CD4-positive, CD25-positive, alpha-beta regulatory T cell (primary cell): ENCODE results near the gene MRLN. TPM values are rescaled to one million over a fixed set of nuclear protein-coding genes. Genes with fewer than 3 reads are reported as not detected.
"Not testable (repeated sequence)": the region's sequence is repeated elsewhere in the genome, so short reads cannot be mapped to it uniquely, and the experiment has no call there.

Experiments
- ATAC-seq, 2 donors: fragments of 150-1000 bp; cut with Tn5 transposase; one replicate each; pipeline ENCODE4 v1.10.0; 2021; ENCODE audit warnings: low read depth in 2 of 2, moderate number of reproducible peaks in 2 of 2, moderate library complexity in 1 of 2
- DNase-seq, 3 donors: peaks; one replicate each; pipeline versions ENCODE4 v3.0.0 to v3.0.0-alpha.2; 2012 to 2022; ENCODE audit warnings: mixed read lengths in 1 of 3
- H3K27ac ChIP-seq: one replicate; pipeline ENCODE4 v1.7.0; 2013; ENCODE audit warnings: mild to moderate bottlenecking, low read length; ENCODE audit not compliant: insufficient read depth, poor library complexity, severe bottlenecking
- H3K27me3 ChIP-seq: one replicate; pipeline ENCODE4 v1.7.0; 2013; ENCODE audit warnings: low read length; ENCODE audit not compliant: control insufficient read depth, insufficient read depth
- H3K36me3 ChIP-seq: one replicate; pipeline ENCODE4 v1.7.0; 2013; ENCODE audit warnings: mild to moderate bottlenecking, low read length, moderate library complexity; ENCODE audit not compliant: control insufficient read depth, insufficient read depth
- H3K4me1 ChIP-seq: 2 replicates; pipeline ENCODE4 v1.7.0; 2013; ENCODE audit warnings: mild to moderate bottlenecking, low read length; ENCODE audit not compliant: insufficient read depth, control insufficient read depth, poor library complexity, severe bottlenecking
- H3K4me3 ChIP-seq: one replicate; pipeline ENCODE4 v1.7.0; 2013; ENCODE audit warnings: low read depth, mild to moderate bottlenecking, low read length, moderate library complexity
- H3K9me3 ChIP-seq, 2 experiments: 1 replicate in 1 of 2; 2 replicates in 1 of 2; pipeline ENCODE4 v1.7.0; 2013; ENCODE audit warnings: low read length in 2 of 2, mild to moderate bottlenecking in 1 of 2, moderate library complexity in 1 of 2; ENCODE audit not compliant: control insufficient read depth in 2 of 2
- H3K27ac Mint-ChIP-seq, 3 donors: one replicate each; pipeline ENCODE4 v1.8.0; 2020 to 2022; ENCODE audit warnings: mild to moderate bottlenecking in 3 of 3, mixed read lengths in 3 of 3, moderate library complexity in 2 of 3
- H3K27me3 Mint-ChIP-seq: one replicate; pipeline ENCODE4 v1.8.0; 2022; ENCODE audit warnings: mild to moderate bottlenecking, mixed read lengths
- H3K36me3 Mint-ChIP-seq: one replicate; pipeline ENCODE4 v1.8.0; 2020; ENCODE audit warnings: mixed read lengths
- H3K4me1 Mint-ChIP-seq, 4 donors: one replicate each; pipeline ENCODE4 v1.8.0; 2020 to 2022; ENCODE audit warnings: mixed read lengths in 4 of 4, mild to moderate bottlenecking in 1 of 4
- H3K4me3 Mint-ChIP-seq, 4 donors: one replicate each; pipeline ENCODE4 v1.8.0; 2020 to 2022; ENCODE audit warnings: mild to moderate bottlenecking in 4 of 4, mixed read lengths in 4 of 4, moderate library complexity in 3 of 4
- H3K9me3 Mint-ChIP-seq, 7 donors: one replicate each; pipeline ENCODE4 v1.8.0; 2020 to 2022; ENCODE audit warnings: mixed read lengths in 7 of 7, mild to moderate bottlenecking in 3 of 7, moderate library complexity in 2 of 7
- polyA plus RNA-seq, 4 donors: library from polyadenylated mRNA; unstranded; fragments of 300-500 nt; fragmentation: Illumina TruSeq; gene quantifications; one replicate each; pipeline ENCODE4 v1.2.3, GENCODE V29; 2021
- total RNA-seq: library from RNA; stranded (reverse); gene quantifications from one replicate; pipeline ENCODE4 v1.2.3, GENCODE V29; 2022

The MRLN gene
- total and polyA plus RNA-seq, 5 donors from 2014 or later: not detected

DNA sequence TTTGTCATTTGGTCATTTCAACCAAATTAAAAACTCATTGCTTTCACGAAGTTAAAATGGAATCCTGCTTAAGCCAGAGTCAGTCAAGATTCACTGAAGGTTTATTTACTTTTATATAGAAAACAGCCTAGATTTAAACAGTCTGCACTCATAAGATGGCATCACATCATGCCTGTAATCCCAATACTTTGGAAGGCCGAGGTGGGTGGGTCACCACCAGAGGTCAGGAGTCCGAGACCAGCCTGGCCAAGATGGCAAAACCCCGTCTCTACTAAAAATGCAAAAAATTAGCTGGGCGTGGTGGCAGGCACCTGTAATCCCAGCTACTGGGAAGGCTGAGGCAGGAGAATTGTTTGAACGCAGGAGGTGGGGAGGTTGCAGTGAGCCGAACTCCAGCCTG lies 33.8 kb upstream of the MRLN start:
- H3K27me3 ChIP-seq, H3K27me3 Mint-ChIP-seq, H3K4me1 Mint-ChIP-seq, ATAC-seq, DNase-seq, H3K9me3 ChIP-seq, H3K9me3 Mint-ChIP-seq, H3K4me1 ChIP-seq, H3K36me3 Mint-ChIP-seq, H3K4me3 Mint-ChIP-seq, H3K4me3 ChIP-seq, H3K27ac Mint-ChIP-seq, H3K27ac ChIP-seq: not testable (repeated sequence)
- H3K36me3 ChIP-seq: peaks cover 15% of the 10 kb centered on the region

DNA sequence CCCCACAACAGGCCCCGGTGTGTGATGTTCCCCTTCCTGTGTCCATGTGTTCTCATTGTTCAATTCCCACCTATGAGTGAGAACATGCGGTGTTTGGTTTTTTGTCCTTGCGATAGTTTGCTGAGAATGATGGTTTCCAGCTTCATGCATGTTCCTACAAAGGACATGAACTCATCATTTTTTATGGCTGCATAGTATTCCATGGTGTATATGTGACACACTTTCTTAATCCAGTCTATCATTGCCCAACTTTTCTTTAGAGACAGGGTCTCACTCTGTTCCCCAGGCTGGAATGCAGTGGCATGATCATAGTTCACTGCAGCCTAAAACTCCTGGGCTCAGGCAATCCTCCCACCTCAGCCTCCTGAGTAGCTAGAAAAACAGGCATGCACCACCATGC lies 32.2 kb upstream of the MRLN start:
- DNase-seq, H3K36me3 Mint-ChIP-seq, H3K27me3 Mint-ChIP-seq, H3K4me3 ChIP-seq, ATAC-seq, H3K4me1 ChIP-seq, H3K9me3 ChIP-seq, H3K4me3 Mint-ChIP-seq, H3K36me3 ChIP-seq, H3K27ac ChIP-seq, H3K27ac Mint-ChIP-seq, H3K9me3 Mint-ChIP-seq, H3K27me3 ChIP-seq, H3K4me1 Mint-ChIP-seq: not testable (repeated sequence)

DNA sequence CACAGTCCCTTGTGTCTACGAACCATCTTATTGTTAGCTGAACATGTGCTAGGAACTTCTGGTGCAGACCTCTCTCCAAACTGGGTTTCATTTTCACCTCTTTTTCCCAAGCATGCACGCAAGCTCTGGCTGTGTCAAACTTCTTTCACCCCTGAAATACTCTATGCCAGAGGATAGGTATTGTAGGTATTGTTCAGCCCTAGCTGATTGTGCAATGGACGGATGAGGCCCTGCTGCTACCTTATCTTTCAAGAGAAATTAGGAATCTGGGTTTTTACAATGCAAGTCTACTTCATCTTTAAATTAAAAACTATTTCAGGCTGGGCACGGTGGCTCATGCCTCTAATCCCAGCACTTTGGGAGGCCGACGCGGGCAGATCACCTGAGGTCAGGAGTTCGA lies 28.3 kb upstream of the MRLN start:
- Mint-ChIP-seq H3K4me1 (no peaks in the 10 kb centered on the region), H3K27me3 (no peaks in the 10 kb centered on the region), H3K27ac (no peak overlapping the region), H3K4me3 (no peak overlapping the region), H3K9me3 (peaks cover 0 to 9% (median 4%) of the 10 kb centered on the region in 7 donors), H3K36me3 (peaks cover 3% of the 10 kb centered on the region)
- Histone ChIP-seq H3K9me3 (no peaks in the 10 kb centered on the region), H3K27ac (no peak overlapping the region), H3K27me3 (no peaks in the 10 kb centered on the region), H3K4me1 (no peaks in the 10 kb centered on the region), H3K36me3 (no peaks in the 10 kb centered on the region), H3K4me3 (no peak overlapping the region)
- ATAC-seq (no peak), DNase-seq (no peak)

DNA sequence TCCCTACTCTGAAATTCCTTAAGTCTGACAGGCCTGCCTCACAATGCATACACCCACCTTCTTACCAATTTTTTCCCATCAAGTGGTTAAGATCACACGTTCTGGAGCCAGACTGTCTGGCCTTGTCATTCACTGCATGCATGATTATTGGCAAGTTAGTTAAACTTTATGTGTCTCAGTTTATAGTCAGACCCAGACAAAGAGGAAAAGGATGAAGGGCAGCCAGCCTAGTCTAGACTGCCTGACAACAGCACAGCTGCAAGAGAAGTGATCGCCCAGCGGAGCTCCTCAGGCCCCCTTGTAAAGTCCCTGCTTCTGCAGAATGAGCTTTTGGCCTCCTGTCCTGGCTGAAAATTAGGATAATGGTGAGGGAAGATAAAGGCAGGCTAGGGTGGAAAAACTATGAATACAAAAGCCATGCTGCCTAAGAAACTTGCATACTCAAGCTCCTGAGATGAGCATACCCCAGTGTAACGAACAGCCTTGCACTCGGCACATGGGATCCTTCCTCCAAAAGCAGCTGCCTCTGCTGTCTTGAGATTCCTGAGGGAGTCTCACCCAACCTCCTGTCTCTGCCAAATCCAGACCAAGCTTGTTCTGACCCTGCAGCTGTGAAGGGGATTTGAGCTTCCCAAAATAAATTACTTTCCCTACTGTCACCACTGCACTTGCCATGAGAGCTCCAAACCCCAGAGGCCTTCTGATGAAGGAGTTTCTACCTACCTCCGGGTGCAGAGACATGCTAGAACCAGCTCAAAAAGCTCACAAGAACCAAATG lies 26.7 kb upstream of the MRLN start:
- Mint-ChIP-seq H3K4me1 (no peaks in the 10 kb centered on the region), H3K27me3 (no peaks in the 10 kb centered on the region)

DNA sequence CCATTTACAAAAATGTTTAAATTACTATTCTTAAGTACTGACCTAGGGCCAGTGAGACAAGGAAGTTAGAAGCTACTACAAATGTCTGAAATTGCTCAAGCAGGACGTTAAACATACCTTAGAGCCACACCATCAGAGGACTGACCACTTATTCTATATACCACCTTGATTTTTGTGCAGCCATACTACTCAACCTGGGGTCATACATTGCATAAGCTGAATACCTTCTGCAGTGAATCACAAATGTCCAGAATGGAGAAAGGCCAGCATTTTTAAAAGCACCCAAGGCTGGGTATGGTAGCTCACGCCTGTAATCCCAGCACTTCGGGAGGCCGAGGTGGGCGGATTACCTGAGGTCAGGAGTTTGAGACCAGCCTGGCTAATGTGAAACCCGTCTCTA lies 21.2 kb upstream of the MRLN start:
- Histone ChIP-seq H3K36me3 (no peaks in the 10 kb centered on the region), H3K9me3 (no peaks in the 10 kb centered on the region), H3K27me3 (no peaks in the 10 kb centered on the region), H3K4me3 (no peak overlapping the region), H3K4me1 (no peaks in the 10 kb centered on the region), H3K27ac (no peak overlapping the region)
- H3K27me3 Mint-ChIP-seq: no peaks in the 10 kb centered on the region
- no peak overlapping the region for H3K4me3 Mint-ChIP-seq
- no peaks in the 10 kb centered on the region for H3K4me1 Mint-ChIP-seq
- DNase-seq (no peak), ATAC-seq (no peak)
- H3K36me3 Mint-ChIP-seq: peaks cover 5% of the 10 kb centered on the region
- peaks cover 0 to 10% (median 3%) of the 10 kb centered on the region in 7 donors for H3K9me3 Mint-ChIP-seq
- H3K27ac Mint-ChIP-seq: no peak overlapping the region

More for the DNA sequence above, 26.7 kb upstream of the MRLN start:
- H3K27ac ChIP-seq: no peak overlapping the region
- Mint-ChIP-seq H3K36me3 (peaks cover 5% of the 10 kb centered on the region), H3K27ac (no peak overlapping the region), H3K4me3 (no peak overlapping the region), H3K9me3 (peaks cover 0 to 11% (median 3%) of the 10 kb centered on the region in 7 donors)
- H3K4me3 ChIP-seq: no peak overlapping the region
- H3K4me1 ChIP-seq: no peaks in the 10 kb centered on the region
- H3K9me3 ChIP-seq: no peaks in the 10 kb centered on the region
- DNase-seq: no peak
- ATAC-seq: no peak
- H3K36me3 ChIP-seq: no peaks in the 10 kb centered on the region
- no peaks in the 10 kb centered on the region for H3K27me3 ChIP-seq

DNA sequence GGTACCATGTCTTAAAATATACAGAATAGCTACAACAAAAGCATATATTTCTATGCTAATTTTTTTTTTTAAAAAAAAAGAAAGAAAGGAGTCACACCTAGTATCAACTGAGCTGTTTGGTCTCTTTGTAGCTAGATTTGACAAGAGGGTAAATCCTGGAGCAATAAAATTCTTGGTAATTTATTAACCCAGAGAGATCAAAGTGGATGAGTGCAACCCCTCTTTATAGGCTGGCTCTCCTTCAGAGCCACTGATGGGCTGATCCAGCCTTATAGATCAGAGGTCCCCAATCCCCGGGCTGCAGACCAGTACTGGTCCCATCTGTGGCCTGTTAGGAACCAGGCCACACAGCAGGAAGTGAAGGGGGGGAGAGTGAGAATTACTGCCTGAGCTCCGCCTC lies 19.8 kb upstream of the MRLN start:
- no peaks in the 10 kb centered on the region for H3K9me3 ChIP-seq
- H3K36me3 Mint-ChIP-seq: peaks cover 5% of the 10 kb centered on the region
- ATAC-seq: no peak

DNA sequence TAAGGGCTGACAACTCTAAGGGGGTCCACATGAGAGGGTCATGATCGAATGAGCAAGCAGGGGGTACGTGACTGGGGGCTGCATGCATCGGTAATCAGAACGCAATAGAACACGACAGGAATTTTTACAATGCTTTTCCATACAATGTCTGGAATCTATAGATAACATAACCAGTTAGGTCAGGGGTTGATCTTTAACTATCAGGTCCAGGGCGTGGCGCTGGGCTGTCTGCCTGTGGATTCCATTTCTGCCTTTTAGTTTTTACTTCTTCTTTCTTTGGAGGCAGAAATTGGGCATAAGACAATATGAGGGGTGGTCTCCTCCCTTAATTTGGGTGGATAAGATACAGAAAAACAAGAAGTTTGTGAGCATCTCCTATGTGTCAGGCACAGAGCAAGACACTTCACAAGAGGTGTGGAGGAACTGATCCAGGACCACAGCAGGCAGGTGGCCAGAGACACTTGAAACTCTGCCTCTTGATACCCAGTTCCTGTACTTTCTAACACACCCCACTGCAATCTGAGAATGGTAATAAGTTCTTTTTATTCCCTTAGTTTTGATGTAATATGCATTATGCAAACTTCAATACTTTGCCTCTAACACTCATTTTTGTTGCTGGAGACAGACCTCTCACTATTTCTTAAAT lies 18.0 kb upstream of the MRLN start:
- Histone ChIP-seq H3K4me1 (no peaks in the 10 kb centered on the region), H3K4me3 (no peak overlapping the region), H3K27ac (no peak overlapping the region), H3K27me3 (no peaks in the 10 kb centered on the region), H3K9me3 (no peaks in the 10 kb centered on the region), H3K36me3 (no peaks in the 10 kb centered on the region)
- H3K4me1 Mint-ChIP-seq: no peaks in the 10 kb centered on the region
- no peak overlapping the region for H3K4me3 Mint-ChIP-seq
- no peaks in the 10 kb centered on the region for H3K27me3 Mint-ChIP-seq
- no peak overlapping the region for H3K27ac Mint-ChIP-seq
- no peak for DNase-seq
- ATAC-seq: no peak
- no peaks in the 10 kb centered on the region for H3K36me3 Mint-ChIP-seq
- peaks cover 0 to 8% (median 2%) of the 10 kb centered on the region in 7 donors for H3K9me3 Mint-ChIP-seq

More for the DNA sequence above, 19.8 kb upstream of the MRLN start:
- H3K27me3 Mint-ChIP-seq: no peaks in the 10 kb centered on the region
- no peak overlapping the region for H3K27ac Mint-ChIP-seq
- DNase-seq: no peak
- Histone ChIP-seq H3K4me1 (no peaks in the 10 kb centered on the region), H3K4me3 (no peak overlapping the region), H3K27me3 (no peaks in the 10 kb centered on the region), H3K36me3 (no peaks in the 10 kb centered on the region), H3K27ac (no peak overlapping the region)
- H3K4me1 Mint-ChIP-seq: no peaks in the 10 kb centered on the region
- no peak overlapping the region for H3K4me3 Mint-ChIP-seq
- H3K9me3 Mint-ChIP-seq: peaks cover 0 to 10% (median 3%) of the 10 kb centered on the region in 7 donors

DNA sequence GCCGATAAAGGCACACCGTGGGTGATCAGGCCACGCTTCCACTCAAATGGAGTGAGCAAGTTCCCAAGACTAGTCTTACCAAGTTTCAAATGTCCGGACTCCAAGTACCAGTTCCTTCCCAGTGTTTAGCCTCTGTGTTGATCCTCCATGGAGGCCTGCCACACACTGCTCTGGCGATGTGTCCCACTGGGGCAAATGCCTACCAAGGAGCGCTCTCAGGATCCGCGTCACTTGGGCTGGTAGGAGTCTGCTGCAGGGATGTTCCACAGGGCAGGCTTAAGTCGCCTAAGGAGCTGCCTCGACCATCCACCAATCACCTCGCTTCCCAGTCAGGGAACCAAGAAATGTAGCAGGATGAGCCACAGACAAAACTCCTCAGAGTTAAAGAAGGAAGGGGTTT lies 17.4 kb upstream of the MRLN start:
- ATAC-seq: no peak
- no peaks in the 10 kb centered on the region for H3K36me3 ChIP-seq
- Mint-ChIP-seq H3K4me3 (peak overlapping the region in 1 of 4 donors; percentile 21), H3K9me3 (peaks cover 0 to 3% (median 2%) of the 10 kb centered on the region in 7 donors), H3K4me1 (no peaks in the 10 kb centered on the region), H3K27ac (no peak overlapping the region), H3K27me3 (no peaks in the 10 kb centered on the region), H3K36me3 (no peaks in the 10 kb centered on the region)
- no peak overlapping the region for H3K27ac ChIP-seq
- no peak for DNase-seq
- no peak overlapping the region for H3K4me3 ChIP-seq
- H3K9me3 ChIP-seq: no peaks in the 10 kb centered on the region
- no peaks in the 10 kb centered on the region for H3K4me1 ChIP-seq
- no peaks in the 10 kb centered on the region for H3K27me3 ChIP-seq
